Lower lobe of right lung (tissue), 2 donors: Measurements from ENCODE around the gene GGT7. TPM values are rescaled to one million over a fixed set of nuclear protein-coding genes. Genes with fewer than 3 reads are reported as not detected.
A peak's percentile ranks its signal among the peaks of the same experiment; 100 is the strongest.

Source experiments
- ATAC-seq, 2 donors: fragments of 200-7000 bp; cut with Tn5 transposase; one replicate each; pipeline ENCODE4 v1.9.1; 2020 to 2022; ENCODE audit warnings: mild to moderate bottlenecking in 2 of 2, moderate library complexity in 2 of 2
- DNase-seq: peaks from one replicate; pipeline ENCODE4 v3.0.0-alpha.2; 2020
- H3K27ac ChIP-seq: fragments of 200-600 bp; one replicate; pipeline ENCODE4 v1.8.0; 2022
- H3K27me3 ChIP-seq: fragments of 200-600 bp; one replicate; pipeline ENCODE4 v1.8.0; 2022; ENCODE audit warnings: low read depth
- H3K36me3 ChIP-seq: fragments of 200-600 bp; one replicate; pipeline ENCODE4 v1.8.0; 2022; ENCODE audit warnings: mild to moderate bottlenecking
- H3K4me1 ChIP-seq: fragments of 200-600 bp; one replicate; pipeline ENCODE4 v1.8.0; 2022
- H3K4me3 ChIP-seq: fragments of 200-600 bp; one replicate; pipeline ENCODE4 v1.8.0; 2022; ENCODE audit warnings: mild to moderate bottlenecking
- H3K9me3 ChIP-seq: fragments of 200-600 bp; one replicate; pipeline ENCODE4 v1.8.0; 2022
- intact Hi-C: fragments of 100-400 bp; cut with DNase I; formaldehyde crosslinking; loops from one replicate; pipeline ENCODE4 v1.11.0; 2022
- long read RNA-seq: library from polyadenylated mRNA; unstranded; transcript quantifications from one replicate; pipeline ENCODE4 v2.0.0, GENCODE V29; 2021
- total RNA-seq: library from RNA; stranded (reverse); fragmentation: NEBNext Ultra II Directional; extraction: Animal tissue kit (Norgen Biotek cat#: 25700); gene quantifications from one replicate; pipeline ENCODE4 v1.2.1, GENCODE V29; 2021
- TF ChIP-seq, protein P1 (sequence below): fragments of 200-600 bp; IDR thresholded peaks from one replicate; pipeline ENCODE4 v1.8.0; 2022; ENCODE audit warnings: antibody characterized with exemption, mild to moderate bottlenecking
- donor health status: DM: no; HTN: yes; CAD: no; lungs with severe emphysema.

The GGT7 gene
- total RNA-seq, result 24.0 TPM
- long read RNA-seq, partial matches to known transcripts, result 12 of 20 reads
- long read RNA-seq, other reads (novel, unspliced or antisense), result 7 of 20 reads

GRCh38 chr20:34872622-34873224 is at the start of gene GGT7:
GGT7 (minus strand) TSS chr20:34872856; CDS start chr20:34872815, 41 bp downstream.
- Histone ChIP-seq H3K27ac (peak within 1 kb of the TSS; percentile 75), H3K4me3 (peak within 1 kb of the TSS; percentile 75), H3K9me3 (no peaks in the 10 kb centered on the region), H3K36me3 (no peaks in the 10 kb centered on the region), H3K4me1 (peaks cover 46% of the 10 kb centered on the region), H3K27me3 (no peaks in the 10 kb centered on the region)
- TF ChIP-seq, protein P1, sequence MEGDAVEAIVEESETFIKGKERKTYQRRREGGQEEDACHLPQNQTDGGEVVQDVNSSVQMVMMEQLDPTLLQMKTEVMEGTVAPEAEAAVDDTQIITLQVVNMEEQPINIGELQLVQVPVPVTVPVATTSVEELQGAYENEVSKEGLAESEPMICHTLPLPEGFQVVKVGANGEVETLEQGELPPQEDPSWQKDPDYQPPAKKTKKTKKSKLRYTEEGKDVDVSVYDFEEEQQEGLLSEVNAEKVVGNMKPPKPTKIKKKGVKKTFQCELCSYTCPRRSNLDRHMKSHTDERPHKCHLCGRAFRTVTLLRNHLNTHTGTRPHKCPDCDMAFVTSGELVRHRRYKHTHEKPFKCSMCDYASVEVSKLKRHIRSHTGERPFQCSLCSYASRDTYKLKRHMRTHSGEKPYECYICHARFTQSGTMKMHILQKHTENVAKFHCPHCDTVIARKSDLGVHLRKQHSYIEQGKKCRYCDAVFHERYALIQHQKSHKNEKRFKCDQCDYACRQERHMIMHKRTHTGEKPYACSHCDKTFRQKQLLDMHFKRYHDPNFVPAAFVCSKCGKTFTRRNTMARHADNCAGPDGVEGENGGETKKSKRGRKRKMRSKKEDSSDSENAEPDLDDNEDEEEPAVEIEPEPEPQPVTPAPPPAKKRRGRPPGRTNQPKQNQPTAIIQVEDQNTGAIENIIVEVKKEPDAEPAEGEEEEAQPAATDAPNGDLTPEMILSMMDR, result peak; percentile 77
- intact Hi-C loops, result no loop called here
- DNase-seq, result peak; percentile 89
- peak; percentile 72 to 74 for ATAC-seq

DNA sequence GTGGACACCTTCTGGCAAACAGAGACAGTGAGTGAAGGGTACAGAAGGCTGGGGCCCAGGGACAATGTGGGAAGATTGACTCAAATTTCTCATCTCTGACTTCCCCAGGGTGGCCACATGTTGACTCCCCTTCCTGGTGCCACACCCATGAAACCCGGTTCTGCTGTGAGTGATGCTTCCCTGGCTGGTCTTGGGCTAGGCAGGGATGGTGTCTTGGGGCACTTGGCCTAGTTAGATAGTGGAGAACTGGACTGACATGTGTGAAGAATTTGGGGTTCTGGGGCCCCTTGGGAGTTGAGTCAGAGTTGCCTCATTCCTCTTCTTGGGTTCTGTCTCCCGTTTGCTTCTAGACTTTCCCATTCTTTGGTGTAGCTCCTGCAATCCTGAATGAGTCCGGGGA is 48.8 kb upstream of the GGT7 start:
- peaks cover 13% of the 10 kb centered on the region for H3K4me1 ChIP-seq
- H3K4me3 ChIP-seq, result no peak overlapping the region
- H3K9me3 ChIP-seq, result no peaks in the 10 kb centered on the region
- DNase-seq (no peak), ATAC-seq (no peak)
- intact Hi-C loops, result no loop called here
- H3K36me3 ChIP-seq, result peaks cover 82% of the 10 kb centered on the region
- TF ChIP-seq, protein P1, result no peak
- no peaks in the 10 kb centered on the region for H3K27me3 ChIP-seq
- H3K27ac ChIP-seq, result no peak overlapping the region

DNA sequence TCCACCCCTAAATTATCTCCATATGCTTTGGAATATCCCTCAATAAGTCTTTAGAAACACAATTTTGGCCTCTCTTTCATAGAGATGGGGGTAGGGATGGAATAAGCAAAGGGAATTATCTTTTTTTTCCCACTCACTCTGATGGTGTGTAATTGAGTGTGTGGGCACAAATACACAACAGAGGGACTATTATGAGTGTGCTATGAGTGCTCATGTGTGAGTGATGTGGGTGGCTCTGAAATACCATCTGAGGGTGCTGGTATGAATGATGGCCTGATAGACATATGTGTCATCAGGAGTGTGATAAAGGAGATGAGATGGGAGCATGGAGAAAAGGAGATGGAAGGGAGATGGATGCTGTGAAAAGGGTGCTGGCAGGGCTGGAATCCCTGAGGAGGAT is 47.4 kb upstream of the GGT7 start:
- TF ChIP-seq, protein P1, result no peak
- Histone ChIP-seq H3K27me3 (no peaks in the 10 kb centered on the region), H3K4me3 (no peak overlapping the region), H3K4me1 (peaks cover 13% of the 10 kb centered on the region), H3K36me3 (peaks cover 71% of the 10 kb centered on the region), H3K27ac (no peak overlapping the region), H3K9me3 (no peaks in the 10 kb centered on the region)
- ATAC-seq, result no peak
- intact Hi-C loops, result no loop called here
- DNase-seq, result no peak

DNA sequence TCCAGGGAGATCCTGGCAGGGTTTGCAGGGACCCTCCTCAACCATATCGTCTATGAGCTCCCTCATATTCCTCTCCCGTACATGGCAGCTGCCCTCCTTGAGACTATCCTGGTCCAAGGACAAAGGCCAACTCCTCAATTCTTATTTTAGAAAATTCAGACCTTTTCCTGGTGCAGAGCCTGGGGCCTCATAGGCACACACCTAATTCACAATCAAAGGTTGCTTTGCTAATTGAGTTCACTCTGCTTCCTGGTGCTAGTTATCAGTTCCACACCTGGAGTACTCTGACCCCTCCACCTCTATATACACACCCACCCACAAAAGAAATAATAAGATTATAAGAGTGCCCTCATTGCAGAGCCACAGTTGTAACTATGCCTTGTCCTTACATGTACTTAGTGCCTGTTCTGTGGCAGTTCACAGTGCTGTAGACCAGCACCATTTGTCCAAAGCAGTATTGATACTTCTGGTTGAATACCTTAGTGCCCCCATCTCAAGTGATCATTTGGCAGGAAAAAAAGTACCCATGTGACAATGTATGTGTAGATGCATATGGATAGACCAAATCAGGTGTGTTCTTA is 44.2 kb upstream of the GGT7 start:
- intact Hi-C loops, result no loop called here
- TF ChIP-seq, protein P1, result no peak
- Histone ChIP-seq H3K4me3 (no peak overlapping the region), H3K36me3 (peaks cover 59% of the 10 kb centered on the region), H3K9me3 (no peaks in the 10 kb centered on the region), H3K27ac (no peak overlapping the region), H3K27me3 (no peaks in the 10 kb centered on the region), H3K4me1 (no peaks in the 10 kb centered on the region)
- no peak for DNase-seq
- ATAC-seq, result no peak

DNA sequence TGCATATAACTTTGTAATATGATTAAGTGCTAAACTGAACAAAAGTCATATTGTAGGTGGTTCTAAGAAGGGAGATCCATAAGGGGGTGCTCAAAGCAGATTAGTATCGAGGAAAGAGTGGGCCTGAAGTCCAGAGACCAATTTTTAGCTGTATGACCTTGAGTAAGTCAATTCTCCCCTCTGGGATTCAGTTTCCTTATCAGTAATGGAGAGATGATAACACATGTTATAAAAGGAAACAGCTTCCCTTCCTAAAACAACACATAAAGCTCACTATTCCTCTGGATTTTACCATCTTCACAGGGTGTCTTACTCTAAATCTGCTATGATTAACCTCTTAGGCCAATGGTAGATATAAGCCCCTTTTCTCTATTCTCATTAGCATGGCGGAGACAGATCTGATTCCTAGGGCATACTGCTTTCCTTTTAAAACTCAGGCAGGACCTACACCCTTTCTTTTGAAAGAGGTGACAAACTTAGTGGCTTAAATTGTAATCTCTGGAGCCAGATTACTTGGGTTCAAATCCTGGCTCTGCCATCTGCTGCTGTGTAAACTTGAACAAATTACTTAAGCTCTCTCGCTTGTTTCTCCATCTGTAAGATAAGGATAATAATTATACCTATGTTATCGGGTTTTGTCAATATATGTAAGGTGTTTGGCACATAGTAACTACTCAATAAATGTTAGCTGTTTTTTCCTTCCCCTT is 43.2 kb upstream of the GGT7 start:
- H3K36me3 ChIP-seq, result peaks cover 49% of the 10 kb centered on the region
- TF ChIP-seq, protein P1, result no peak

More for the DNA sequence above, 43.2 kb upstream of the GGT7 start:
- Histone ChIP-seq H3K27me3 (no peaks in the 10 kb centered on the region), H3K4me1 (no peaks in the 10 kb centered on the region), H3K9me3 (no peaks in the 10 kb centered on the region), H3K4me3 (no peak overlapping the region), H3K27ac (no peak overlapping the region)
- DNase-seq, result no peak
- intact Hi-C loops, result no loop called here
- no peak for ATAC-seq
